HEK293 (cell line): ENCODE measurements around the gene TRIP10.

Experiments
- CTCF ChIA-PET: fragments of 350-600 bp; formaldehyde crosslinking; extraction: SDS; loops from one replicate; lab custom pipeline; 2021; ENCODE audit warnings: antibody characterized with exemption; lab: Yijun Ruan, JAX
- POLR2A ChIA-PET: fragments of 300-600 bp; formaldehyde crosslinking; extraction: SDS; loops from one replicate; lab custom pipeline; 2020; ENCODE audit warnings: antibody characterized with exemption, inconsistent platforms; lab: Yijun Ruan, JAX
- H3K27ac ChIP-seq: fragments of 200-500 bp; sonication (Bioruptor generic); 2 replicates; pipeline ENCODE4 v1.5.1; 2014; ENCODE audit warnings: low read depth, low read length, control low read depth, inconsistent platforms; ENCODE audit errors: extremely low read depth
- H3K36me3 ChIP-seq, 2 experiments: fragments of 200-500 bp in 1 of 2; sonication (Bioruptor generic) in 1 of 2; 1 replicate in 1 of 2; 2 replicates in 1 of 2; pipeline ENCODE4 v1.5.1; 2014 to 2017; ENCODE audit warnings: inconsistent platforms in 2 of 2, low read length in 2 of 2; ENCODE audit not compliant: control insufficient read depth in 2 of 2, insufficient read depth in 1 of 2
- H3K4me1 ChIP-seq: fragments of 200-500 bp; sonication (Bioruptor generic); 2 replicates; pipeline ENCODE4 v1.5.1; 2014; ENCODE audit warnings: mild to moderate bottlenecking, low read length, inconsistent platforms; ENCODE audit not compliant: control insufficient read depth, insufficient read depth
- H3K4me3 ChIP-seq: 2 replicates; pipeline ENCODE4 v1.5.1; 2011; ENCODE audit warnings: low read depth, mild to moderate bottlenecking, control low read depth, low read length, moderate library complexity
- H3K9me3 ChIP-seq: fragments of 200-500 bp; sonication (Bioruptor generic); 2 replicates; pipeline ENCODE4 v1.5.1; 2014; ENCODE audit warnings: low read depth, low read length, inconsistent platforms; ENCODE audit not compliant: control insufficient read depth, insufficient read depth
- EGR2 ChIP-seq: fragments of 450-650 bp; formaldehyde crosslinking; IDR thresholded peaks from 2 replicates; pipeline ENCODE4 v1.5.1; 2016; ENCODE audit warnings: low read depth, missing biosample characterization, missing genetic modification characterization
- HIC1 ChIP-seq: fragments of 450-650 bp; formaldehyde crosslinking; IDR thresholded peaks from 2 replicates; pipeline ENCODE4 v1.5.1; 2016; ENCODE audit warnings: missing biosample characterization, missing genetic modification characterization
- IKZF3 ChIP-seq: fragments of 450-650 bp; IDR thresholded peaks from 2 replicates; pipeline ENCODE4 v1.5.0; 2018; ENCODE audit warnings: missing biosample characterization, mild to moderate bottlenecking, missing genetic modification characterization, moderate library complexity
- KLF7 ChIP-seq: fragments of 450-650 bp; formaldehyde crosslinking; IDR thresholded peaks from 2 replicates; pipeline ENCODE4 v1.5.1; 2016; ENCODE audit warnings: missing biosample characterization, missing genetic modification characterization, borderline replicate concordance
- PATZ1 ChIP-seq: fragments of 450-650 bp; formaldehyde crosslinking; IDR thresholded peaks from 2 replicates; pipeline ENCODE4 v1.5.1; 2016; ENCODE audit warnings: missing biosample characterization, missing genetic modification characterization
- PRDM6 ChIP-seq: fragments of 450-650 bp; formaldehyde crosslinking; IDR thresholded peaks from 2 replicates; pipeline ENCODE4 v1.5.1; 2017; ENCODE audit warnings: missing biosample characterization, missing genetic modification characterization
- TCF7L2 ChIP-seq: IDR thresholded peaks from 2 replicates; pipeline ENCODE4 v1.6.1; 2011; ENCODE audit warnings: low read depth, mild to moderate bottlenecking, inconsistent platforms, low read length, moderate library complexity, borderline replicate concordance
- ZBTB10 ChIP-seq: fragments of 450-650 bp; formaldehyde crosslinking; IDR thresholded peaks from 2 replicates; pipeline ENCODE4 v1.5.1; 2016; ENCODE audit warnings: missing biosample characterization, missing genetic modification characterization
- ZBTB20 ChIP-seq: fragments of 450-650 bp; formaldehyde crosslinking; IDR thresholded peaks from 2 replicates; pipeline ENCODE4 v1.5.1; 2016; ENCODE audit warnings: missing biosample characterization, missing genetic modification characterization
- ZBTB48 ChIP-seq: fragments of 450-650 bp; formaldehyde crosslinking; IDR thresholded peaks from 2 replicates; pipeline ENCODE4 v1.5.1; 2016; ENCODE audit warnings: missing biosample characterization, missing genetic modification characterization
- ZBTB8A ChIP-seq: fragments of 450-650 bp; formaldehyde crosslinking; IDR thresholded peaks from 2 replicates; pipeline ENCODE4 v1.5.1; 2016; ENCODE audit warnings: missing biosample characterization, missing genetic modification characterization
- ZNF140 ChIP-seq: fragments of 450-650 bp; formaldehyde crosslinking; IDR thresholded peaks from 2 replicates; pipeline ENCODE4 v1.5.1; 2016; ENCODE audit warnings: missing biosample characterization, missing genetic modification characterization
- ZNF19 ChIP-seq: fragments of 450-650 bp; formaldehyde crosslinking; IDR thresholded peaks from 2 replicates; pipeline ENCODE4; 2016; ENCODE audit warnings: missing biosample characterization, missing genetic modification characterization, low read depth
- ZNF302 ChIP-seq: fragments of 450-650 bp; formaldehyde crosslinking; IDR thresholded peaks from 2 replicates; pipeline ENCODE4 v1.5.1; 2016; ENCODE audit warnings: missing biosample characterization, missing genetic modification characterization, low read depth
- ZNF335 ChIP-seq: fragments of 450-650 bp; formaldehyde crosslinking; conservative IDR thresholded peaks from 2 replicates; pipeline ENCODE4 v1.5.1; 2016; ENCODE audit warnings: missing biosample characterization, missing genetic modification characterization
- ZNF513 ChIP-seq: fragments of 450-650 bp; IDR thresholded peaks from 2 replicates; pipeline ENCODE4 v1.5.1; 2018; ENCODE audit warnings: missing biosample characterization, missing genetic modification characterization
- ZXDB ChIP-seq: fragments of 450-650 bp; formaldehyde crosslinking; IDR thresholded peaks from 2 replicates; pipeline ENCODE4 v1.5.1; 2016; ENCODE audit warnings: missing biosample characterization, missing genetic modification characterization
- TF ChIP-seq, protein P1 (sequence below): fragments of 450-650 bp; formaldehyde crosslinking; IDR thresholded peaks from 2 replicates; pipeline ENCODE4 v1.5.1; 2017; ENCODE audit warnings: missing biosample characterization, missing genetic modification characterization
- TF ChIP-seq, protein P2 (sequence below): fragments of 450-650 bp; formaldehyde crosslinking; IDR thresholded peaks from 2 replicates; pipeline ENCODE4 v1.5.1; 2016; ENCODE audit warnings: missing biosample characterization, missing genetic modification characterization

The TRIP10 gene

GRCh38 chr19:6739883-6740588 is 556 bp downstream of the TRIP10 start:
- Histone ChIP-seq H3K36me3 (peaks cover 0 to 17% of the 10 kb centered on the region in 2 experiments; a peak in 2 of 3 replicates), H3K27ac (no peak overlapping the region; the same call in 1 of the 2 replicates), H3K9me3 (no peaks in the 10 kb centered on the region), H3K4me1 (peaks cover 30% of the 10 kb centered on the region), H3K4me3 (peak overlapping the region; percentile 65)
- POLR2A ChIA-PET: no interaction called here
- CTCF ChIA-PET: interaction anchor here (0.6 to 4.8 kb wide), 3 partner anchors 125 to 912 kb away, joined by 3 to 49 read pairs (median 3); no protein-coding TSS in a partner anchor
- TF ChIP-seq PATZ1 (tag by site-specific recombination) (0 out of 2 replicates have a peak, but pooled peaks have one; percentile 29), ZBTB8A (tag by site-specific recombination) (peak; percentile 38), HIC1 (tag by site-specific recombination) (0 out of 2 replicates have a peak, but pooled peaks have one; percentile 25), ZNF140 (no peak), ZNF19 (tag by site-specific recombination) (no peak), PRDM6 (no peak), EGR2 (tag by site-specific recombination) (no peak), ZBTB10 (tag by site-specific recombination) (peak; percentile 16; the same call in 1 of the 2 replicates), ZNF302 (tag by site-specific recombination) (no peak), IKZF3 (no peak), KLF7 (tag by site-specific recombination) (no peak), ZBTB20 (peak; percentile 7; the same call in 1 of the 2 replicates), ZNF513 (tag by site-specific recombination) (no peak), ZNF335 (peak; percentile 58), ZXDB (tag by site-specific recombination) (peak; percentile 32; the same call in 1 of the 2 replicates), TCF7L2 (no peak), ZBTB48 (tag by site-specific recombination) (0 out of 2 replicates have a peak, but pooled peaks have one; percentile 50)
- TF ChIP-seq, protein P1, sequence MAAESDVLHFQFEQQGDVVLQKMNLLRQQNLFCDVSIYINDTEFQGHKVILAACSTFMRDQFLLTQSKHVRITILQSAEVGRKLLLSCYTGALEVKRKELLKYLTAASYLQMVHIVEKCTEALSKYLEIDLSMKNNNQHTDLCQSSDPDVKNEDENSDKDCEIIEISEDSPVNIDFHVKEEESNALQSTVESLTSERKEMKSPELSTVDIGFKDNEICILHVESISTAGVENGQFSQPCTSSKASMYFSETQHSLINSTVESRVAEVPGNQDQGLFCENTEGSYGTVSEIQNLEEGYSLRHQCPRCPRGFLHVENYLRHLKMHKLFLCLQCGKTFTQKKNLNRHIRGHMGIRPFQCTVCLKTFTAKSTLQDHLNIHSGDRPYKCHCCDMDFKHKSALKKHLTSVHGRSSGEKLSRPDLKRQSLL (tag by site-specific recombination): no peak
- TF ChIP-seq, protein P2, sequence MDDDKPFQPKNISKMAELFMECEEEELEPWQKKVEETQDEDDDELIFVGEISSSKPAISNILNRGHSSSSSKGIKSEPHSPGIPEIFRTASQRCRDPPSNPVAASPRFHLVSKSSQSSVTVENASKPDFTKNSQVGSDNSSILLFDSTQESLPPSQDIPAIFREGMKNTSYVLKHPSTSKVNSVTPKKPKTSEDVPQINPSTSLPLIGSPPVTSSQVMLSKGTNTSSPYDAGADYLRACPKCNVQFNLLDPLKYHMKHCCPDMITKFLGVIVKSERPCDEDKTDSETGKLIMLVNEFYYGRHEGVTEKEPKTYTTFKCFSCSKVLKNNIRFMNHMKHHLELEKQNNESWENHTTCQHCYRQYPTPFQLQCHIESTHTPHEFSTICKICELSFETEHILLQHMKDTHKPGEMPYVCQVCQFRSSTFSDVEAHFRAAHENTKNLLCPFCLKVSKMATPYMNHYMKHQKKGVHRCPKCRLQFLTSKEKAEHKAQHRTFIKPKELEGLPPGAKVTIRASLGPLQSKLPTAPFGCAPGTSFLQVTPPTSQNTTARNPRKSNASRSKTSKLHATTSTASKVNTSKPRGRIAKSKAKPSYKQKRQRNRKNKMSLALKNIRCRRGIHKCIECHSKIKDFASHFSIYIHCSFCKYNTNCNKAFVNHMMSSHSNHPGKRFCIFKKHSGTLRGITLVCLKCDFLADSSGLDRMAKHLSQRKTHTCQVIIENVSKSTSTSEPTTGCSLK (tag by site-specific recombination): no peak
